DMS114 treated with DMSO at 0.1 percent for 48 hours (cell line): ENCODE results near the gene PFN1.
A peak's percentile ranks its signal among the peaks of the same experiment; 100 is the strongest.

Source experiments
- DNase-seq: peaks from one replicate; lab custom pipeline; 2025; ENCODE audit not compliant: unreplicated experiment; lab: John Stamatoyannopoulos, UW

PFN1 gene

DNA sequence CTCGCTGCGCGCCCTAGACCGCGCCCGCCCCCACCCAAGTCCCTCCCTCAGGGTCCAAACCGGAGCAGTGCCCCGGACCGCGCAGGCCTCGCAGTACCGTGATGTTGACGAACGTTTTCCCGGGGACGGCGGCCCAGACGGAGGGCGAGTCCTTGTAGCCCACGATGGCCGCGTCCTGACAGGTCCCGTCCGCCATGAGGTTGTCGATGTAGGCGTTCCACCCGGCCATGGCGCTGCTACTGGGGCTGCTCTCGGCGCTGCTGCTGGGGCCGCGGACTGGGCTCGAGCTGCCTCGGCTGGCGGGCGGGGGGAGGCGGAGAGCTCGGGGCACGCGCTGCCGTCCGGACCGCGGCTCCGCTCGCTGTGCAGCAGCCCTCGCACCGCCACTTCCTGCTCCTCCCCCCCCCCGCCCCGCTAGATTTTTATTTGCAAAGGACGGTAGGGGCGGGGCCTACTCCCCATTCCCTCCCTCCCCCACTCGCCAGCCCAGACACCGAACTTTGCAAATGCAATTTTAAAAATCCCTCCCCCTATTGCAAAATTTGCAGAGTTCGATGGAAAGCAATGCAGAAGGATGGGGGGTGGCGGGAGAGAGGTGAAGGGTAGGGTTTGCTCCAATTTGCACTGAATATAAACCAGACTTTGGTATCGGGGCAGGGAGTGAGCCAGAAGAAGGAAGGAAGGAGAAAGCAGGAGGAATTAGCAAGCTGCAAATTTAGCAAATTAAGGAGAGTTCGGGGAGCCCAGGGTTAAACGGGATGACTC lies at the start of gene PFN1:
TSS of gene PFN1 (minus strand) at position 365 of the 765 bp plus-strand sequence. CDS start at position 229, 136 bp downstream.
- DNase-seq, result peak; percentile 74

- peak; percentile 70 for DNase-seq
Observed at GRCh38 chr17:4997302-4998026, 49.1 kb upstream of the PFN1 start, which contains the start of the genes INCA1 and KIF1C. TSS of gene INCA1 (minus strand) at chr17:4997522. CDS start at chr17:4994437, 3,085 bp downstream. TSS of gene KIF1C (plus strand) at chr17:4997950. CDS start at chr17:5000247, 2,297 bp downstream.

GRCh38 chr17:4994081-4994595 lies 45.8 kb upstream of the PFN1 start:
- DNase-seq, result no peak

DNA sequence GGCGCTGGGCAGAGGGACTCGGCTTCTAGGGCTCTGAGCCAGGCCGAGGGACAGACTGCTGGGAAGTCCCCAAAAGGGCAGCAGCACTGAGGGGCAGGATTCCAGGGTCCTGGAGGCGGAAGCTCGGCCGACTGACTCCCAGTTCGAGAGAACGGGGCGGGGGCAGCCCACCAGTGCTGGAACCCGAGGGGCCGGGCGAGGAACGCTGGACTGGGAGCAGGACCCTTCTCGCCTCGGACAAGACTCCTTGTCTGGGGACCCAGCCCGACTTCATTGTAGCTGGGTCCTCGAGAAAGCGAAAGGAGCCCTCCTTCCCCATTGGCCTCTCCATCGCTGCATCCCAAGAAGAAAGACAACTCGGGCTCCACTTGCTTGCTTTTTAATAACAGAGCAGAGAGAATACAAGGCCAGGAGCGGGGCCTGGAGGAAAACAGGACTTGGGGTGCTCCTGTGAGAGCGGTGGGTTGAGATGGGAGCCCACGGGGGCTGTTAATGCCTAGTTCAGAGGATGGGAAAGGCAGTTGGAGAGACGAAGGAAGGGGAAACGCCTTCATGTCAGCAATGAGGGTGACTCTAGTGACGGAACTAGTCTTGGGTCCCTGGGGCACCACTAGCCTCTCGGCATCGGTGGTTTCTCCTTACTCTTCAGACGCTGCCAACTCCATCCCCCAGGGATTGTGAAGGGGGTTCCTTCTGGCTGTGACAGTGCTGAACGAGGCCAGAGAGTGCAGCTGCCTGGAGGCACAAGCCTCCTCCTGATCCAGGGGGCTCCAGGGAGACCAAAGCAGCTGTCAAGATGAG lies 39.6 kb upstream of the PFN1 start:
- DNase-seq, result no peak

DNA sequence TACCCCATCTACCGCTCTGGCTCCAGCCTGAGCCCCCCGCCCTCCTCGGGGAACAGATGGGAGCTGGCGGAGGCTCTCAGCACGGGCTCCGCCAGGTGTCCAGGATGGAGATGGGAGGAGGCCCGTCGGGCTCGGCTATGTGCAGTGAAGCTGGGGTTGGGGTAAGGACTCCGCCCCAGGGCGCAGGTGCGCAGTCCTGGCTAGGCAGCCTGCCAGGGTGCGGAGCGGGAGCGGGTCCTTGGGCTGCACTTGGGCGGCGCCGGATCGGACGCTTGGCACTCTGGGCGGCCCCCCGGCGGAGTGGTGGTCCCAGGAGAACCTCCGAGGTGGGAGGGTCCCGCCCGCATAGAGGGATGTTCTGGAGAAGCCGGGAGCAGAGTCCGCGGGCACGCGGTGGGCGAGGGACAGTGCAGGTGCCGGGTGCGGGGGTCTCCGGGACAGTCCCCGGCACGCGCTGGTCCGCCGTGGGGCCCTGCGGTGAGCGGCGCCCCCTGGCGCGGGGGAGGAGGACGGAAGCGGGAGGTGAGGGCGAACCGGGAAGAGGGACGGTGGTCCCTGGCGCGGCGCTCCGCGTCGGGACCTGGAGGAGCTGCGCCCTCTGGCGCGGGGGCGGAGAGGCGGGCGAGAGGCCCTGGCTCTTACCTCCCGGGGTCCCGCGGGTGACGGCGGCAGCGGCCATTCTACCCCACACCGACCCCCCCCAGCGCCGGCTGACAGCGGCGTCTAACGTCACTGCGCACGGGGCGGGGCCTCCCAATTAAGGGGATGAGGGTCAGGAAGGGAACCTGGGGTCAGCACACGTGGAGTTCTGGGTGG lies 38.8 kb upstream of the PFN1 start, which contains the start of gene CAMTA2:
TSS of gene CAMTA2 (minus strand) at position 725 of the 816 bp plus-strand sequence. CDS start 1,453 bp downstream, outside the sequence.
- peak; percentile 61 for DNase-seq

DNA sequence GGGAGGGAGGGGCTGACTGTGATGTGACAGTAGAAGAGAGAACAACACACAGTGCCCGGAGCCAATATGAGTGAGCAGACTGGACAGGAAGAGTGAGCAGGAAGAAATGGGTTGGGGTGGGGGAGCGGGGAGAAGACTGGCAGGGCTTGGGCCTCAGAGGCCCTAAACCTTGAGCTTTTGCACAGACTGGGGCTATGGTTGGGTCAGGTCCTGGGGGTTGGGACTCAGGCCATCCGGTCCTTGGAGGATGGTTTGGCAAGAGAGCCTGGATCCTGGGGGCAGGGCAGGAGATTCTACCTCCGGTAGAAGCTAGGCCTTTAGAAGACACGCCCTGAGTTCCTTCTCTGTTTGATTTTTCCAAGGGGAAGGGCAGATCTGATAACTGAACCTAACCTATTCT lies 38.1 kb upstream of the PFN1 start:
- no peak for DNase-seq

DNA sequence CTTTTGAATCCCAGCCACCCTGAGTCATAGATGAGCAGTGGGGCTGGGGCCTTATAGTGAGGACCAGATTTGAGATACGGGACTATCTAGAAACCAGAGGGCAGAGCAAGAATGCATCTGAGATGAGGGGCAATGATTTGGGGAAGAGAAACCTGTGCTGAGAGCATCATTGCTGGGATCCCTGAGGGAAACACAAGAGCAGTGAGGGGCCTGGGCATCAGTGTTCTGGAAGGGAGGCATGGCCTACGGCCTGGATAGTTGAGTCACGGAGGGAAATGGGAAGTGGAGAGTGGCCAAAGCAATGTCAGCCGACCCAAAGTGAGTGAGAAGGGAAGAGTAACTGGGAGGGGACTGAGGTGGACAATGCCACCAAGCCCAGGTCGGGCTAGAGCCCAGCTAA lies 34.0 kb upstream of the PFN1 start:
- DNase-seq, result no peak

DNA sequence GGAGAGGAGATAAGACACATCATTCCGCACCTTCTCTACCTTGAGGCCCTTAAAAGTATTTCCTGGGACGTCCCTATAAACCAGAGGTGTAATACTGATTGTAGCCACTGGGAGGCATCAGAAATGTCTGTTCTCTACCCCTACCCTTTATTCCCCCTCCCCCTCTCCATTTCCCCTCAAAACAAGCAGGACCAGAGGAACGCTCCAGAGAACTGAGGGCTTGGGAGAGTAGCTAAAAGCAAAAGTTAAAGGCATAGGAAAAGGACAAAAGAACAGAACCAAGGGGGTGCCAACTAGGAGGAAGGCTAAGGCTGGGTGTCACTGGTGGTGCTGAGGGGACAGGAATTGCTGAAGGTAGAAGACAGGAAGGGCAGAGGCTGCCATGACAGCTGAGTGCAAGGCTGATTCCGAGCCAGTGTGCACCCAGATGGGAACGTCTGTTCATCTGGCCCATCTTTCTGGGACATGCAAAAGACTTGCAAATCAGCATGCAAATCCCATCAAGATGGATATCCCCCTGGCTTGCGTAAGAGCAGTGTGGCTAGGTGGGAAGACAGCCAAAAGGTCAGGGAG lies 32.4 kb upstream of the PFN1 start:
- DNase-seq, result peak; percentile 17

DNA sequence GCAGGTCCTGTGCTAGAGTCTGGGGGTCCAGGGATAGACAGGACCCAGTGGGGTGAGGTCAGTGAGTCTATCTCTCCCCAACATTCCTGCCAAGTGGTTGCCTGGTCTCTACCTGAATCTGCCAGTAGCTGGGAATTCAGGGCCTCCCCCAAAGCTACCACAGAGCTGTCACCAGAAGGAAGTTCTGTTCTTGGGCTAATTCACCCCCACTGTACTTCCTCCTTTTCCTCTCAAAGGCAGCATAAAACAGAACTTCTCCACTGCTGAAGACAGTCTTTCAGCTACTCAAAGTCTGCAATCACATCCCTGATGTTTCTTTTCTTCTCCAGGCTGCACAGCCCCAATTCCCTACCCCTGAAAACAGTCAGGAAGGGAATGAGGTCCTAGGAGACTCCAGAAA lies 30.4 kb upstream of the PFN1 start:
- DNase-seq, result no peak

DNA sequence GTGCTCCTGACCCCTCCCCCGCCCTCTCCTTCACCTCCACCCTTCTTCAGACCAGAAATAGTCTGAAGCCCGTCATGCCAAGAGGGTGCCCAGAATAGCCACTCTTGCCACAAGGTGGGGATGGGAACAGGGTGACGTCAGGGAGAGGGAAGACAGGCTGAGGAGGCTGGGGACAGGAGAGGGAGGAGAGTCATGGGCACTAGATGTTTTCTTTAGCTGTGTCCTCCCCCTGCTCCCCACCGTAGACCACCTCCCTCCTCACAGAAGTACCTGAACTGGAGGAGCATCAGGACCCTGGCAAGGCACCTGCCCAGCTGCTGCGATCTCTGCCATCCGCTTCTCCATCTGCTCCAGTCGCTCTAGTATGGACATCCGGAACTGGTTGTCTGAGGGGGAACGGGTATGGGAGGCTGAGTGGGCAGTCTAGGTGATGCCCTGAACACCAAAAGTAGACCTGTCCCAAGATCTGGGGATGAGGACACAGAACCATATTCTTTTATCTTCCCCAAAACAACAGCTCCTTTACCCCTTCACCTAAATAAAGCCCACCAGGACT lies 25.9 kb upstream of the PFN1 start:
- no peak for DNase-seq

GRCh38 chr17:4973256-4974114 lies 25.2 kb upstream of the PFN1 start:
- no peak for DNase-seq

GRCh38 chr17:4972752-4973151 lies 24.4 kb upstream of the PFN1 start:
- no peak for DNase-seq

DNA sequence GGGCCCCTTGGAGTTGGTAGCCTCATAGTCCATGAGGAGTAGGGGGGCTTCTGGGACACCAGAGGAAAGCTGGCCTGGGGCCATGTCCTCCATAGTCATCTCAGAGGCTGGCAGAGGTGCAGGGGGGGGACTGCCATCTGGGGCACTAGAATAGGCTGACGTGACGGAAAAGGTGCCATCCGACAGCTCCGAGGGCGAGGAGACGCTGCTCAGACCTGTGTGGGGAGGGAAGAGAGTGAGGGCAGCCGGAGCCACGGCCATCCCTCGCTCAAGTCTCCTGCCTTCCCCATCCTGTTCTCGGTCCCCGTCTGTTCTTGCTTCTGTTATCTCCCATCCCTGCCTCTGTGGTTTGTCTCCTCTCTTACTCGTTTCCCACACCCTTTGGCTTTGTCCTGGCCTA lies 24.0 kb upstream of the PFN1 start:
- no peak for DNase-seq

DNA sequence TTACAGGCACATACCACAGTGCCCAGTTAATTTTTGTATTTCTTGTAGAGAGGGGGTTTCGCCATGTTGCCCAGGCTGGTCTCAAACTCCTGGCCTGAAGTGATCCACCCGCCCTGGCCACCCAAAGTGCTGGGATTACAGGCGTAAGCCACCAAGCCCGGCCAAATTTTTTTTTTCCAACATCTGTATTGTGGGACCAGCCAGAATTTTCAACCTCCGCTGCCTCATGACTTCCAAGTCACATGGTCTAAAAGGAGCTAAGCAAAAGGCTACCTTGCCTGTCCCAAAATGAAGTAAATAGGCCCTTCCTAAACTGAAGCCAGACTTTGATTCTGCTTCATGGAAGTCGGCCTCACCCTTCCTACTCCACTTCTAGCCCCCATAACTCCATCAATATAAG lies 23.5 kb upstream of the PFN1 start:
- DNase-seq, result no peak

GRCh38 chr17:4970273-4970672 lies 21.9 kb upstream of the PFN1 start:
- DNase-seq, result no peak

GRCh38 chr17:4969551-4970173 lies 21.3 kb upstream of the PFN1 start:
- DNase-seq, result no peak

DNA sequence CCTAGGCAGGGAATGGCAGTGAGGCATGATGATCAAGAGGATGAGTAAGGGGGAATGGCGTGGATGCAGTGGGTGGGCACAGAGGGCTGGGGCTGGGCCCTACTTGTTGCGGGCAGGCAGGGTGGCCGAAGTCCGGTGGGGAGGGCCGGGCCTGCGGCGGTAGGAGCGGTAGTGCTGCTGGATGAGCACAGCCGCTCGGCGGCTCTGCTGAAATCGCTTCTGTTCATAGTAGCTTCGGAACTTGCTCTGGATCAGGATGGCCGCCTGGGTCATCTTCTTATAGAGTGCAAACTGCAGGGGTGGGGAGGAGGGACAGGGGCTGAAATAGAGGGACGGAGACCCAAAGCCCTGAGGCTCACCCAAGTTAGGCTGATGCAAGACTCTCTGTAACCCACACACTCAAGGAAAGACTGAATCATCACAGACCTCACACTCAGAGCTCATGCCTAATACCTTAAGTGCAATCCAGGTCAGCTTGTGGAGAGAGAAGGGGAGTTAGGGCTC lies 20.8 kb upstream of the PFN1 start:
- no peak for DNase-seq

GRCh38 chr17:4968486-4969046 lies 20.2 kb upstream of the PFN1 start:
- no peak for DNase-seq
